GM13977 (cell line): ENCODE data around the gene CTNND2.
"Not testable (repeated sequence)": the region's sequence is repeated elsewhere in the genome, so short reads cannot be mapped to it uniquely, and the experiment has no call there.

Experiments used
- DNase-seq: peaks from one replicate; pipeline ENCODE4 v3.0.0; 2012; ENCODE audit warnings: low spot score
- CTCF ChIP-seq: IDR thresholded peaks from 2 replicates; pipeline ENCODE4 v1.5.1; 2012; ENCODE audit warnings: mild to moderate bottlenecking, control low read depth; ENCODE audit not compliant: insufficient read depth; ENCODE audit errors: extremely low read depth, missing control alignments
- in situ Hi-C: fragments of 300-500 bp; cut with MboI; formaldehyde crosslinking; loops from one replicate; pipeline ENCODE4 v1.12.0; 2022; ENCODE audit warnings: low sequenced_read_pairs, low pct_unique_long_range_greater_than_20kb, mixed read lengths, inconsistent platforms; ENCODE audit not compliant: unreplicated experiment

The CTNND2 gene

GRCh38 chr5:11427569-11427968 lies 476.7 kb downstream of the CTNND2 start:
- in situ Hi-C loops: no loop called here
- no peak for DNase-seq
- TF ChIP-seq CTCF: no peak

GRCh38 chr5:11426442-11426841 lies 477.8 kb downstream of the CTNND2 start:
- in situ Hi-C loops: no loop called here
- no peak for TF ChIP-seq CTCF
- no peak for DNase-seq

- TF ChIP-seq CTCF: no peak
- in situ Hi-C loops: no loop called here
Observed at GRCh38 chr5:11422342-11422741, 481.9 kb downstream of the CTNND2 start.

GRCh38 chr5:11420969-11421368 lies 483.3 kb downstream of the CTNND2 start:
- no peak for TF ChIP-seq CTCF
- in situ Hi-C loops: no loop called here
- DNase-seq: no peak

More at GRCh38 chr5:11422342-11422741, 481.9 kb downstream of the CTNND2 start:
- DNase-seq: no peak

- no peak for TF ChIP-seq CTCF
- DNase-seq: no peak
- in situ Hi-C loops: no loop called here
Observed at GRCh38 chr5:11415751-11416150, 488.5 kb downstream of the CTNND2 start.

GRCh38 chr5:11414732-11415131 lies 489.5 kb downstream of the CTNND2 start:
- DNase-seq, in situ Hi-C loops: not testable (repeated sequence)

GRCh38 chr5:11411621-11412020 lies 492.6 kb downstream of the CTNND2 start:
- in situ Hi-C loops: no loop called here
- no peak for DNase-seq
- no peak for TF ChIP-seq CTCF
